Esophagus squamous epithelium (tissue), 5 donors: ENCODE results near the gene PRR4. TPM values are rescaled to one million over a fixed set of nuclear protein-coding genes. Genes with fewer than 3 reads are reported as not detected.

ENCODE experiments used
- DNase-seq: peaks from one replicate; lab custom pipeline; 2025; lab: John Stamatoyannopoulos, UW
- H3K27ac ChIP-seq, 4 donors: fragments of 200-600 bp; sonication (generic); one replicate each; pipeline ENCODE4 v1.5.1; 2016 to 2019; ENCODE audit warnings: mild to moderate bottlenecking in 1 of 4
- H3K27me3 ChIP-seq, 4 donors: fragments of 200-600 bp; sonication (generic); 1 replicate in 3 of 4; 2 replicates in 1 of 4; pipeline versions ENCODE4 v1.5.1 to v1.6.0; 2017 to 2021; ENCODE audit warnings: antibody characterized with exemption in 1 of 4
- H3K36me3 ChIP-seq, 3 donors: fragments of 200-600 bp; sonication (generic); one replicate each; pipeline ENCODE4 v1.5.1; 2016 to 2019
- H3K4me1 ChIP-seq, 3 donors: fragments of 200-600 bp; sonication (generic); one replicate each; pipeline ENCODE4 v1.5.1; 2017 to 2019
- H3K4me3 ChIP-seq, 4 donors: fragments of 200-600 bp; sonication (generic); 1 replicate in 3 of 4; 2 replicates in 1 of 4; pipeline ENCODE4 v1.5.1; 2016 to 2019; ENCODE audit warnings: mild to moderate bottlenecking in 2 of 4, moderate library complexity in 1 of 4
- H3K9me3 ChIP-seq, 3 donors: fragments of 200-600 bp; sonication (generic); one replicate each; pipeline ENCODE4 v1.5.1; 2016 to 2019
- POLR2A ChIP-seq, 4 donors: fragments of 450-650 bp; IDR thresholded peaks; one replicate each; pipeline ENCODE4 v1.6.1; 2017; ENCODE audit warnings: antibody characterized with exemption in 4 of 4, mild to moderate bottlenecking in 4 of 4, moderate library complexity in 3 of 4
- WGBS, 2 donors: methylation state at CpG; one replicate each; pipeline ENCODE4 v1.1.5; 2018; 5-methylcytosine and 5-hydroxymethylcytosine counted together
- intact Hi-C: fragments of 100-400 bp; cut with DNase I; formaldehyde crosslinking; loops from one replicate; pipeline ENCODE4 v1.15.0; 2022
- total RNA-seq, 4 donors: library from RNA; depleted of rRNA; stranded (reverse); fragments of >200 nt; gene quantifications; one replicate each; pipeline ENCODE4 v1.1.0, GENCODE V29; 2016
- TF ChIP-seq, protein P1 (sequence below), 6 experiments: fragments of 450-650 bp in 4 of 6; fragments of 200-600 bp in 2 of 6; sonication (generic) in 2 of 6; IDR thresholded peaks; one replicate each; pipeline ENCODE4 v1.5.1; 2016 to 2019; ENCODE audit warnings: antibody characterized with exemption in 6 of 6, mild to moderate bottlenecking in 4 of 6, moderate library complexity in 4 of 6
- donor health status: DM: yes; HTN: yes; CAD: no.

Gene PRR4
- total RNA-seq, 4 donors from 2014 or later: 0.76 to 159 (median 1.4) TPM; not detected in 1

DNA sequence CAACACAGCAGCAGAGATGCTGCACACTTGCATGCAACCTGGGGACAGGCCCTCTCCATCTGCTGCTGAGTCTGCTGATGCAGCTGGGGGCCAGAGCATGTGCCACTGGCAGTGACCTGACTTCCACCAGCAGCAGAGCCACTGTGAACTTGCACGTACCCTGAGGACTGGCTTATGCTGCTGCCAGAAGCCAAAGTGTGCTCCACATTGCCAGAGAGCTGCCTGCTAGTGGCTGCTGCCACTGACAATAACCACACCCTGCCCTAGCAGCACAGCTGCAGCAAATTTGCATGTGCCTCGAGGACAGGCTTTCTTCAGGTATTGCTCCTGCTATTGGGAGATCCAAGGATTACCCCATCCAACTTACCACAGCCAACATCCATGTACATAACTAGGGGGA is 4.5 kb upstream of the PRR4 start:
- TF ChIP-seq POLR2A (IDR thresholded peaks at IDR 0.05): no peak
- TF ChIP-seq, protein P1, sequence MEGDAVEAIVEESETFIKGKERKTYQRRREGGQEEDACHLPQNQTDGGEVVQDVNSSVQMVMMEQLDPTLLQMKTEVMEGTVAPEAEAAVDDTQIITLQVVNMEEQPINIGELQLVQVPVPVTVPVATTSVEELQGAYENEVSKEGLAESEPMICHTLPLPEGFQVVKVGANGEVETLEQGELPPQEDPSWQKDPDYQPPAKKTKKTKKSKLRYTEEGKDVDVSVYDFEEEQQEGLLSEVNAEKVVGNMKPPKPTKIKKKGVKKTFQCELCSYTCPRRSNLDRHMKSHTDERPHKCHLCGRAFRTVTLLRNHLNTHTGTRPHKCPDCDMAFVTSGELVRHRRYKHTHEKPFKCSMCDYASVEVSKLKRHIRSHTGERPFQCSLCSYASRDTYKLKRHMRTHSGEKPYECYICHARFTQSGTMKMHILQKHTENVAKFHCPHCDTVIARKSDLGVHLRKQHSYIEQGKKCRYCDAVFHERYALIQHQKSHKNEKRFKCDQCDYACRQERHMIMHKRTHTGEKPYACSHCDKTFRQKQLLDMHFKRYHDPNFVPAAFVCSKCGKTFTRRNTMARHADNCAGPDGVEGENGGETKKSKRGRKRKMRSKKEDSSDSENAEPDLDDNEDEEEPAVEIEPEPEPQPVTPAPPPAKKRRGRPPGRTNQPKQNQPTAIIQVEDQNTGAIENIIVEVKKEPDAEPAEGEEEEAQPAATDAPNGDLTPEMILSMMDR (IDR thresholded peaks at IDR 0.05): no peak
- Histone ChIP-seq H3K4me1 (no peaks in the 10 kb centered on the region), H3K27me3 (no peaks in the 10 kb centered on the region), H3K36me3 (peaks cover 0 to 18% (median 0%) of the 10 kb centered on the region in 3 donors), H3K4me3 (no peak overlapping the region), H3K27ac (no peak overlapping the region), H3K9me3 (peaks cover 0 to 17% (median 15%) of the 10 kb centered on the region in 3 donors)
- DNase-seq: no peak
- intact Hi-C loops: no loop called here
- 58 to 65% methylated on average over 2 of the region's 2 CpGs for WGBS, 2 donors

DNA sequence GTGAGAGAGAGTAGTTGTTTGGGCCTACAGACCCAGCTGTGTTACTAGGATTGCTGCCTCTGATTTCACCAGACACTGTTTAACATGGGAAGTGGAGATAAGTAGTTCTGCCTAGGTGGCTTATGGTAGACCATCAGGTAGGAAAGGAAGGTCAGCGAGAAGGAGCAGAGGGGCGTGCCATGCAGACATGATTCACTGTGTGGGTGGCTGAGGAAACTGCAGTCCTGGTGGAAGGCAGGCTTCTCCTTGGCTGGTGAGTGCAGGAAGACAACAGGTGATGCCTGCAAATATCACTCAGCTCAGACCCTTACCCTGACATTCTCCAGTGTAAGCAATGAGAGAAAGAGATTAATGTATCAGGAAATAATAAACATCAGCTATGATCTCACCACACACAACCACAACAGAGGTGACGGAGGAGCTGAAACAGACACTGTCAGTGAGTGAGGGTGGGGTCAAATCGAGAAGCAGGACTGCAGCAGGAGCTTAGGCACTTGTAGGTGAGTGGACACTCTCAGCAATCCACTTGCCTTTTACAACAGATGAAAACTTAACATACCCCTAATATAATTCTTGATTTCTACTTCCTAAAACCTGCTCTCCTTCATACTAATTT is 2.1 kb upstream of the PRR4 start:
- H3K36me3 ChIP-seq: peaks cover 0 to 17% (median 0%) of the 10 kb centered on the region in 3 donors
- intact Hi-C loops: no loop called here
- no peaks in the 10 kb centered on the region for H3K27me3 ChIP-seq
- H3K4me3 ChIP-seq: no peak overlapping the region
- no peak overlapping the region for H3K27ac ChIP-seq
- H3K9me3 ChIP-seq: peaks cover 0 to 17% (median 11%) of the 10 kb centered on the region in 3 donors
- 75 to 87% methylated on average over 4 of the region's 4 CpGs for WGBS, 2 donors
- TF ChIP-seq, protein P1 (IDR thresholded peaks at IDR 0.05): no peak
- no peak for TF ChIP-seq POLR2A (IDR thresholded peaks at IDR 0.05)
- no peaks in the 10 kb centered on the region for H3K4me1 ChIP-seq
- DNase-seq: no peak

DNA sequence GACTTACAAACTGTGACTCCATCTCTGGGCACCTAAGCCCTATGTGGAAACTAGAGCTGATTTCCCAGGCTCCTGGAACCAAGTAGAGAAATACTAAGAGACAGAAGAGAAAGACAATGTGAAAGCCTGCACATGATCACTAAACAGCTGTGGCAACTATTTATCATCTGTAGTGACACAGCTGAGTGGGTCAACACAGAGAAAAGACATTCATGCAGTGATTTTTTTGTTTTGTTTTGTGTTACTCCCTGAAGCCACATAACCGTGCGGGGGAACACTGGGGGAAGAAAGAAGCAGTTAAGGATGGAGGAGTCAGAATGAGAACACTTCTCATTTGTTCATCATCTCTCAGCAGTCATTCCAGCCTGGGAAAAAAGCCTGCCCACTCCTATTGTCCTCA is 1.5 kb downstream of the PRR4 start:
- TF ChIP-seq POLR2A (IDR thresholded peaks at IDR 0.05): no peak
- TF ChIP-seq, protein P1 (IDR thresholded peaks at IDR 0.05): no peak
- Histone ChIP-seq H3K27ac (no peak overlapping the region), H3K4me3 (no peak overlapping the region), H3K4me1 (no peaks in the 10 kb centered on the region), H3K9me3 (no peaks in the 10 kb centered on the region), H3K27me3 (no peaks in the 10 kb centered on the region), H3K36me3 (peaks cover 0 to 9% (median 0%) of the 10 kb centered on the region in 3 donors)
- intact Hi-C loops: no loop called here
- DNase-seq: no peak
- WGBS, 2 donors: 11 to 29% methylated on average over 2 of the region's 2 CpGs

DNA sequence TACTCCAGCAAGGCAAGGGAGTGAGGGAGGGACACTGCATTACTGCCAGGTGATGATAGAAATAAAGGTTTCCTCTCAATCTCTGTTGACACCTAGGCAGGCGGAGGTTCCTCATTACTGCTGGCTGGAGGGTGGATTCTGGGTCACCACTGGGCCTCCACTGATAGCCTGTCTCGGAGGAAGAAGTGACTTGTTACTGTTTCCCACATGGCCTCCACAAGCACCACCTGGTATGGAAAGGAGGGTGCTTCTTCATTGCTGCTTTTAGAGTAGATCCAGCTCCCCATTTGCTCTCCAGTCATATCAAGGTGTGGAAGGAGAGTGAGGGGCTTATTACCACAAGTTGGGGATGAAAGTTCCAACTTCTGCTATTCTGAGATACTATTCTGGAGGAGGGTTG is 6.4 kb downstream of the PRR4 start:
- intact Hi-C loops: no loop called here
- peaks cover 0 to 9% (median 0%) of the 10 kb centered on the region in 3 donors for H3K36me3 ChIP-seq
- no peaks in the 10 kb centered on the region for H3K9me3 ChIP-seq
- TF ChIP-seq, protein P1 (IDR thresholded peaks at IDR 0.05): no peak
- no peak for TF ChIP-seq POLR2A (IDR thresholded peaks at IDR 0.05)
- H3K27me3 ChIP-seq: no peaks in the 10 kb centered on the region
- 100% methylated on average over 2 of the region's 2 CpGs; no CpG with 5 or more reads in 1 of the 2 donors for WGBS, 2 donors
- DNase-seq: no peak
- no peak overlapping the region for H3K4me3 ChIP-seq
- no peak overlapping the region for H3K27ac ChIP-seq
- H3K4me1 ChIP-seq: no peaks in the 10 kb centered on the region

DNA sequence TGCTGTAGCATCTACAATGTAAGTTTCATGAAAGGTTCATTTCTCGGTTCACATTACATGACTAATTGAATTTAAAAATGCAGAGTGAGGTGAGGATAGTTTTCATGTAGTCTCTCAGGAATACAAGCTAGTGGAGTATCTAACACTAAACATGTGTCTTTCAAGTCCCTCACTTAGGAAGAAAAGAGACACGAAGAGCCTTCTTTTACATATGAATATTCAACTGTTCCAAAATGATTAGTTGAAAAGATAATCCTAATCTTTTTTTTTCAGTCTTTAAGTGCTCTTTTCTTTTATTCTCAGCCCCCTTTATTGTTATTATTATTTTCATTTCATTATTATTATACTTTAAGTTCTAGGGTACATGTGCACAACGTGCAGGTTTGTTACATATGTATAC is 10.8 kb downstream of the PRR4 start:
- no peaks in the 10 kb centered on the region for H3K4me1 ChIP-seq
- no peaks in the 10 kb centered on the region for H3K27me3 ChIP-seq
- WGBS, 2 donors: 81 to 93% methylated on average over 3 of the region's 3 CpGs
- no peak for DNase-seq
- H3K4me3 ChIP-seq: no peak overlapping the region
- no peak for TF ChIP-seq POLR2A (IDR thresholded peaks at IDR 0.05)
- TF ChIP-seq, protein P1 (IDR thresholded peaks at IDR 0.05): no peak
- intact Hi-C loops: no loop called here
- H3K9me3 ChIP-seq: no peaks in the 10 kb centered on the region
- no peaks in the 10 kb centered on the region for H3K36me3 ChIP-seq
- H3K27ac ChIP-seq: no peak overlapping the region
